Measurements from ENCODE around the gene SMARCA2. TPM values are rescaled to one million over a fixed set of nuclear protein-coding genes. Genes with fewer than 3 reads are reported as not detected.
A peak's percentile ranks its signal among the peaks of the same experiment; 100 is the strongest.

The SMARCA2 gene
- total RNA-seq, 1 donor = 84.0 TPM

GRCh38 chr9:2179567-2179966, 164.4 kb downstream of the SMARCA2 start:
- no peak for TF ChIP-seq CTCF (IDR thresholded peaks at IDR 0.05; ENCODE audit: insufficient read depth, low read length)
- H3K4me3 ChIP-seq (ENCODE audit: low read depth, low read length) = no peak overlapping the region
- DNase-seq (ENCODE audit: low read depth) = no peak

- no peak for DNase-seq (ENCODE audit: low read depth)
- H3K4me3 ChIP-seq (ENCODE audit: low read depth, low read length) = no peak overlapping the region
- no peak for TF ChIP-seq CTCF (IDR thresholded peaks at IDR 0.05; ENCODE audit: insufficient read depth, low read length)
Observed at GRCh38 chr9:2180154-2180553, 165.0 kb downstream of the SMARCA2 start.

GRCh38 chr9:2180704-2181103, 165.6 kb downstream of the SMARCA2 start:
- no peak overlapping the region for H3K4me3 ChIP-seq (ENCODE audit: low read depth, low read length)
- TF ChIP-seq CTCF (IDR thresholded peaks at IDR 0.05; ENCODE audit: insufficient read depth, low read length) = no peak
- no peak for DNase-seq (ENCODE audit: low read depth)

GRCh38 chr9:2181792-2182191, 166.6 kb downstream of the SMARCA2 start:
- peak; percentile 38 for TF ChIP-seq CTCF (IDR thresholded peaks at IDR 0.05; ENCODE audit: insufficient read depth, low read length)
- H3K4me3 ChIP-seq (ENCODE audit: low read depth, low read length) = no peak overlapping the region
- DNase-seq (ENCODE audit: low read depth) = no peak

GRCh38 chr9:2190939-2191608, 175.9 kb downstream of the SMARCA2 start:
- H3K4me3 ChIP-seq (ENCODE audit: low read depth, low read length) = no peak overlapping the region
- DNase-seq (ENCODE audit: low read depth) = no peak
- no peak for TF ChIP-seq CTCF (IDR thresholded peaks at IDR 0.05; ENCODE audit: insufficient read depth, low read length)

GRCh38 chr9:2191609-2191972, 176.4 kb downstream of the SMARCA2 start:
- DNase-seq (ENCODE audit: low read depth) = peak; percentile 9
- H3K4me3 ChIP-seq (ENCODE audit: low read depth, low read length) = no peak overlapping the region
- no peak for TF ChIP-seq CTCF (IDR thresholded peaks at IDR 0.05; ENCODE audit: insufficient read depth, low read length)
